CD14-positive monocyte (primary cell): ENCODE data around the gene SETD4. TPM values are rescaled to one million over a fixed set of nuclear protein-coding genes. Genes with fewer than 3 reads are reported as not detected.

ENCODE experiments used
- DNase-seq, 3 donors: peaks; one replicate each; pipeline ENCODE4 v3.0.0-alpha.2; 2011 to 2022
- H2AFZ ChIP-seq: 2 replicates; pipeline ENCODE4 v1.6.0; 2012; ENCODE audit warnings: mild to moderate bottlenecking, low read depth, low read length, inconsistent platforms; ENCODE audit not compliant: insufficient read depth, poor library complexity, severe bottlenecking
- H3K27ac ChIP-seq, 2 donors: 1 replicate in 1 of 2; 2 replicates in 1 of 2; pipeline ENCODE4 v1.5.1; 2012 to 2013; ENCODE audit warnings: low read length in 2 of 2, control low read depth in 1 of 2, inconsistent platforms in 1 of 2, low read depth in 1 of 2, mild to moderate bottlenecking in 1 of 2
- H3K27me3 ChIP-seq, 2 donors: one replicate each; pipeline versions ENCODE4 v1.6.0 to v1.6.1; 2011 to 2013; ENCODE audit warnings: low read length in 2 of 2; ENCODE audit not compliant: control insufficient read depth in 2 of 2, insufficient read depth in 2 of 2
- H3K36me3 ChIP-seq, 2 donors: replicated peaks in 1 of 2; 1 replicate in 1 of 2; 2 replicates in 1 of 2; pipeline versions ENCODE4 v1.5.1 to v1.6.1; 2012 to 2013; ENCODE audit warnings: low read length in 2 of 2, control low read depth in 1 of 2, inconsistent platforms in 1 of 2, mild to moderate bottlenecking in 1 of 2; ENCODE audit not compliant: insufficient read depth in 2 of 2, control insufficient read depth in 1 of 2
- H3K4me1 ChIP-seq, 2 donors: 1 replicate in 1 of 2; 2 replicates in 1 of 2; pipeline versions ENCODE4 v1.5.1 to v1.6.1; 2012 to 2013; ENCODE audit warnings: low read length in 2 of 2, control low read depth in 1 of 2, inconsistent platforms in 1 of 2, mild to moderate bottlenecking in 1 of 2, moderate library complexity in 1 of 2; ENCODE audit not compliant: insufficient read depth in 2 of 2, control insufficient read depth in 1 of 2
- H3K4me2 ChIP-seq: replicated peaks from 2 replicates; pipeline ENCODE3; 2012; ENCODE audit warnings: low read length, moderate library complexity, mild to moderate bottlenecking; ENCODE audit not compliant: poor library complexity, severe bottlenecking; ENCODE audit errors: extremely low read depth
- H3K4me3 ChIP-seq, 3 experiments: fragments of 200-600 bp in 1 of 3; sonication (generic) in 1 of 3; replicated peaks in 1 of 3; 1 replicate in 2 of 3; 2 replicates in 1 of 3; pipeline ENCODE4 v1.5.1; 2011 to 2013; ENCODE audit warnings: low read length in 3 of 3, mild to moderate bottlenecking in 3 of 3, control low read depth in 2 of 3, low read depth in 2 of 3, inconsistent platforms in 1 of 3, moderate library complexity in 1 of 3
- H3K79me2 ChIP-seq: 2 replicates; pipeline ENCODE4 v1.6.0; 2012; ENCODE audit warnings: mild to moderate bottlenecking, control low read depth, inconsistent platforms, low read length, moderate library complexity; ENCODE audit not compliant: insufficient read depth
- H3K9ac ChIP-seq: 2 replicates; pipeline ENCODE4 v1.6.0; 2017; ENCODE audit warnings: low read length, mild to moderate bottlenecking; ENCODE audit not compliant: insufficient read depth, poor library complexity, severe bottlenecking
- H3K9me3 ChIP-seq, 2 donors: replicated peaks in 1 of 2; 1 replicate in 1 of 2; 2 replicates in 1 of 2; pipeline versions ENCODE4 v1.5.1 to v1.6.1; 2012 to 2013; ENCODE audit warnings: low read length in 2 of 2, control low read depth in 1 of 2; ENCODE audit not compliant: control insufficient read depth in 1 of 2, insufficient read depth in 1 of 2
- H4K20me1 ChIP-seq: 2 replicates; pipeline ENCODE4 v1.6.0; 2012; ENCODE audit warnings: mild to moderate bottlenecking, low read length, control low read depth, moderate library complexity; ENCODE audit not compliant: insufficient read depth
- H3K27ac Mint-ChIP-seq, 7 donors: one replicate each; pipeline ENCODE4 v1.8.0; 2020; ENCODE audit warnings: mild to moderate bottlenecking in 7 of 7, mixed read lengths in 7 of 7, moderate library complexity in 6 of 7, inconsistent platforms in 2 of 7
- H3K27me3 Mint-ChIP-seq, 3 donors: one replicate each; pipeline ENCODE4 v1.8.0; 2021 to 2022; ENCODE audit warnings: low read depth in 3 of 3, mild to moderate bottlenecking in 3 of 3, mixed read lengths in 3 of 3, moderate library complexity in 3 of 3, inconsistent platforms in 1 of 3
- H3K36me3 Mint-ChIP-seq, 2 donors: one replicate each; pipeline ENCODE4 v1.8.0; 2020; ENCODE audit warnings: mixed read lengths in 2 of 2, inconsistent platforms in 1 of 2, mild to moderate bottlenecking in 1 of 2
- H3K4me1 Mint-ChIP-seq: one replicate; pipeline ENCODE4 v1.8.0; 2020; ENCODE audit warnings: mild to moderate bottlenecking, mixed read lengths
- H3K4me3 Mint-ChIP-seq, 2 donors: one replicate each; pipeline ENCODE4 v1.8.0; 2020; ENCODE audit warnings: mild to moderate bottlenecking in 2 of 2, mixed read lengths in 2 of 2, moderate library complexity in 1 of 2
- H3K9me3 Mint-ChIP-seq, 7 donors: one replicate each; pipeline ENCODE4 v1.8.0; 2020 to 2022; ENCODE audit warnings: mixed read lengths in 7 of 7, mild to moderate bottlenecking in 6 of 7, moderate library complexity in 6 of 7, inconsistent platforms in 2 of 7
- WGBS: methylation state at CpG from one replicate; pipeline ENCODE4 v1.1.5; 2013; ENCODE audit warnings: missing lambda C conversion rate; ENCODE audit not compliant: insufficient coverage; 5-methylcytosine and 5-hydroxymethylcytosine counted together
- intact Hi-C, 2 donors: fragments of 100-400 bp; cut with micrococcal nuclease; formaldehyde crosslinking; loops; one replicate each; pipeline versions ENCODE4 v1.15.0 to v1.15.1; 2023
- polyA plus RNA-seq, 3 donors: library from polyadenylated mRNA; depleted of rRNA in 1 of 3; unstranded in 2 of 3; stranded (reverse) in 1 of 3; fragments of 300-500 nt in 2 of 3; fragments of >200 nt in 1 of 3; fragmentation: Illumina TruSeq in 2 of 3; gene quantifications; 1 replicate in 2 of 3; 2 replicates in 1 of 3; pipeline ENCODE4 v1.2.3, GENCODE V29; 2012 to 2021
- TF ChIP-seq, protein P1 (sequence below): fragments of 200-600 bp; IDR thresholded peaks from one replicate; pipeline ENCODE4 v1.8.0; 2022; ENCODE audit warnings: antibody characterized with exemption, mild to moderate bottlenecking

SETD4 gene
- polyA plus RNA-seq, 3 donors: 4.1 to 10.8 (median 4.3) TPM

GRCh38 chr21:35993875-35994490 lies 66.3 kb downstream of the SETD4 start:
- Histone ChIP-seq H3K9me3 (peaks cover 0 to 8% of the 10 kb centered on the region in 2 donors), H3K4me1 (peaks cover 3 to 5% of the 10 kb centered on the region in 2 donors), H3K4me3 (no peak overlapping the region), H3K9ac (no peak overlapping the region), H3K4me2 (no peak overlapping the region), H3K27ac (no peak overlapping the region), H3K27me3 (peaks cover 0 to 13% of the 10 kb centered on the region in 2 donors), H3K79me2 (no peaks in the 10 kb centered on the region), H2AFZ (no peak overlapping the region), H3K36me3 (no peaks in the 10 kb centered on the region), H4K20me1 (no peaks in the 10 kb centered on the region)
- Mint-ChIP-seq H3K4me1 (peaks cover 6% of the 10 kb centered on the region), H3K27me3 (peaks cover 12 to 26% (median 22%) of the 10 kb centered on the region in 3 donors), H3K4me3 (no peak overlapping the region), H3K27ac (no peak overlapping the region), H3K36me3 (no peaks in the 10 kb centered on the region), H3K9me3 (peaks cover 0 to 2% (median 0%) of the 10 kb centered on the region in 7 donors)
- WGBS: 60% methylated on average over 3 of the region's 3 CpGs
- intact Hi-C loops: no loop called here
- DNase-seq: no peak
- TF ChIP-seq, protein P1, sequence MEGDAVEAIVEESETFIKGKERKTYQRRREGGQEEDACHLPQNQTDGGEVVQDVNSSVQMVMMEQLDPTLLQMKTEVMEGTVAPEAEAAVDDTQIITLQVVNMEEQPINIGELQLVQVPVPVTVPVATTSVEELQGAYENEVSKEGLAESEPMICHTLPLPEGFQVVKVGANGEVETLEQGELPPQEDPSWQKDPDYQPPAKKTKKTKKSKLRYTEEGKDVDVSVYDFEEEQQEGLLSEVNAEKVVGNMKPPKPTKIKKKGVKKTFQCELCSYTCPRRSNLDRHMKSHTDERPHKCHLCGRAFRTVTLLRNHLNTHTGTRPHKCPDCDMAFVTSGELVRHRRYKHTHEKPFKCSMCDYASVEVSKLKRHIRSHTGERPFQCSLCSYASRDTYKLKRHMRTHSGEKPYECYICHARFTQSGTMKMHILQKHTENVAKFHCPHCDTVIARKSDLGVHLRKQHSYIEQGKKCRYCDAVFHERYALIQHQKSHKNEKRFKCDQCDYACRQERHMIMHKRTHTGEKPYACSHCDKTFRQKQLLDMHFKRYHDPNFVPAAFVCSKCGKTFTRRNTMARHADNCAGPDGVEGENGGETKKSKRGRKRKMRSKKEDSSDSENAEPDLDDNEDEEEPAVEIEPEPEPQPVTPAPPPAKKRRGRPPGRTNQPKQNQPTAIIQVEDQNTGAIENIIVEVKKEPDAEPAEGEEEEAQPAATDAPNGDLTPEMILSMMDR: no peak

- peaks cover 14% of the 10 kb centered on the region for H3K4me1 Mint-ChIP-seq
- intact Hi-C loops: no loop called here
- H3K4me1 ChIP-seq: peaks cover 12 to 14% of the 10 kb centered on the region in 2 donors
- no peaks in the 10 kb centered on the region for H3K36me3 ChIP-seq
- no peak for DNase-seq
- H3K27ac Mint-ChIP-seq: no peak overlapping the region
- no peak overlapping the region for H3K4me3 ChIP-seq
- H3K4me2 ChIP-seq: no peak overlapping the region
- H3K27me3 Mint-ChIP-seq: peaks cover 7 to 32% (median 27%) of the 10 kb centered on the region in 3 donors
- WGBS: 98% methylated on average over 5 of the region's 6 CpGs
- H3K9me3 ChIP-seq: peaks cover 0 to 8% of the 10 kb centered on the region in 2 donors
- no peaks in the 10 kb centered on the region for H3K36me3 Mint-ChIP-seq
- H2AFZ ChIP-seq: no peak overlapping the region
- H3K27ac ChIP-seq: no peak overlapping the region
- no peaks in the 10 kb centered on the region for H4K20me1 ChIP-seq
- no peak overlapping the region for H3K9ac ChIP-seq
- peaks cover 14 to 22% of the 10 kb centered on the region in 2 donors for H3K27me3 ChIP-seq
- H3K9me3 Mint-ChIP-seq: peaks cover 0 to 2% (median 0%) of the 10 kb centered on the region in 7 donors
- H3K4me3 Mint-ChIP-seq: no peak overlapping the region
- no peaks in the 10 kb centered on the region for H3K79me2 ChIP-seq
- TF ChIP-seq, protein P1: no peak
Measured at GRCh38 chr21:35991131-35991530, 69.2 kb downstream of the SETD4 start.
